A549 (cell line): ENCODE measurements around the gene CD99L2. TPM values are rescaled to one million over a fixed set of nuclear protein-coding genes. Genes with fewer than 3 reads are reported as not detected.
A peak's percentile ranks its signal among the peaks of the same experiment; 100 is the strongest.

Source experiments
- ATAC-seq, 2 experiments: fragments of 200-7000 bp in 1 of 2; fragments of >200 bp in 1 of 2; cut with Nextera tagmentation in 1 of 2; cut with Tn5 transposase in 1 of 2; 3 replicates each; pipeline versions ENCODE4 v1.8.0 to v1.9.1; 2018 to 2020; ENCODE audit warnings: mild to moderate bottlenecking in 1 of 2, moderate library complexity in 1 of 2
- CTCF ChIA-PET: fragments of 300-600 bp; sonication (Branson Sonifier 250); formaldehyde crosslinking; extraction: SDS; loops from one replicate; lab custom pipeline; 2021; ENCODE audit warnings: antibody characterized with exemption, inconsistent platforms; lab: Yijun Ruan, JAX
- POLR2A ChIA-PET: fragments of 350-600 bp; formaldehyde crosslinking; extraction: SDS; loops from one replicate; lab custom pipeline; 2021; ENCODE audit warnings: antibody characterized with exemption, inconsistent platforms; lab: Yijun Ruan, JAX
- DNase-seq, 2 experiments: peaks; one replicate each; pipeline versions ENCODE4 v3.0.0 to v3.0.0-alpha.2; 2011 to 2016; ENCODE audit warnings: low read depth in 1 of 2, low spot score in 1 of 2
- FAIRE-seq: peaks from 2 replicates; lab custom pipeline; 2011; peaks lifted over from hg19 to GRCh38; lab: Jason Lieb, UNC
- H3K27ac ChIP-seq, 2 experiments: fragments of >200 bp; sonication (Bioruptor Twin); formaldehyde crosslinking; 3 replicates each; pipeline ENCODE4 v1.5.1; 2016 to 2017
- H3K4me1 ChIP-seq: fragments of >200 bp; sonication (Bioruptor Twin); formaldehyde crosslinking; 3 replicates; pipeline ENCODE4 v1.6.1; 2016
- H3K4me2 ChIP-seq: fragments of >200 bp; sonication (Bioruptor Twin); formaldehyde crosslinking; 3 replicates; pipeline ENCODE4 v1.6.1; 2016
- H3K4me3 ChIP-seq: fragments of >200 bp; sonication (Bioruptor Twin); formaldehyde crosslinking; 3 replicates; pipeline ENCODE4 v1.5.1; 2016
- H3K9me3 ChIP-seq: fragments of >200 bp; sonication (Bioruptor Twin); formaldehyde crosslinking; 3 replicates; pipeline ENCODE4 v1.6.1; 2016
- CBX2 ChIP-seq: fragments of 200-600 bp; sonication (generic); IDR thresholded peaks from 2 replicates; pipeline ENCODE4 v1.6.1; 2016; ENCODE audit warnings: low read depth, mild to moderate bottlenecking, borderline replicate concordance
- CEBPB ChIP-seq, 2 experiments: fragments of >200 bp in 1 of 2; sonication (Bioruptor Twin) in 1 of 2; formaldehyde crosslinking in 1 of 2; IDR thresholded peaks; 2 replicates each; pipeline ENCODE4 v1.6.1; 2012 to 2016
- EHF ChIP-seq: fragments of 250-450 bp; sonication (Bioruptor Pico); IDR thresholded peaks from 2 replicates; pipeline ENCODE4 v1.5.0; 2020; ENCODE audit warnings: mild to moderate bottlenecking
- FOXS1 ChIP-seq: fragments of 250-450 bp; sonication (Bioruptor Pico); IDR thresholded peaks from 2 replicates; pipeline ENCODE4 v1.5.0; 2020; ENCODE audit warnings: mild to moderate bottlenecking, moderate library complexity
- HDAC2 ChIP-seq: fragments of 200-600 bp; sonication (generic); IDR thresholded peaks from 2 replicates; pipeline ENCODE4 v1.6.1; 2016
- HEYL ChIP-seq: fragments of 250-450 bp; sonication (Bioruptor Pico); IDR thresholded peaks from 2 replicates; pipeline ENCODE4 v1.8.0; 2021; ENCODE audit warnings: mild to moderate bottlenecking, moderate library complexity
- MAFK ChIP-seq: fragments of 450-650 bp; IDR thresholded peaks from 2 replicates; pipeline ENCODE4 v1.6.1; 2014; ENCODE audit not compliant: partially characterized antibody
- MAZ ChIP-seq: fragments of 150-350 bp; IDR thresholded peaks from 2 replicates; pipeline ENCODE4 v1.6.1; 2014; ENCODE audit warnings: antibody characterized with exemption, low read depth, low read length, borderline replicate concordance
- NR3C1 ChIP-seq: fragments of >200 bp; sonication (Bioruptor Twin); formaldehyde crosslinking; IDR thresholded peaks from 3 replicates; pipeline ENCODE4 v1.6.1; 2017
- PHF8 ChIP-seq: fragments of 200-600 bp; sonication (generic); IDR thresholded peaks from 2 replicates; pipeline ENCODE4 v1.6.1; 2016; ENCODE audit warnings: low read depth, mild to moderate bottlenecking, antibody characterized with exemption, moderate library complexity, borderline replicate concordance
- POLR2A ChIP-seq: IDR thresholded peaks from 2 replicates; pipeline ENCODE4 v1.6.1; 2012; ENCODE audit warnings: mild to moderate bottlenecking, low read length
- RAD21 ChIP-seq, 2 experiments: fragments of >200 bp in 1 of 2; sonication (Bioruptor Twin) in 1 of 2; formaldehyde crosslinking in 1 of 2; IDR thresholded peaks in 1 of 2; conservative IDR thresholded peaks in 1 of 2; 2 replicates in 1 of 2; 3 replicates in 1 of 2; pipeline ENCODE4 v1.6.1; 2012 to 2018; ENCODE audit warnings: inconsistent platforms in 1 of 2
- RARB ChIP-seq: fragments of 250-450 bp; sonication (Bioruptor Pico); IDR thresholded peaks from 2 replicates; pipeline ENCODE4 v1.8.0; 2021; ENCODE audit warnings: mild to moderate bottlenecking, moderate library complexity
- RCOR1 ChIP-seq: fragments of 150-350 bp; IDR thresholded peaks from 2 replicates; pipeline ENCODE4 v1.6.1; 2014; ENCODE audit warnings: antibody characterized with exemption, low read length, low read depth
- RFX5 ChIP-seq: fragments of 450-650 bp; IDR thresholded peaks from 2 replicates; pipeline ENCODE4 v1.7.1; 2014; ENCODE audit warnings: antibody characterized with exemption, mild to moderate bottlenecking, moderate library complexity
- TFCP2L1 ChIP-seq: fragments of 250-450 bp; sonication (Bioruptor Pico); IDR thresholded peaks from 2 replicates; pipeline ENCODE4 v1.5.0; 2021; ENCODE audit warnings: mild to moderate bottlenecking
- TP53 ChIP-seq: fragments of 250-450 bp; sonication (Bioruptor Pico); IDR thresholded peaks from 2 replicates; pipeline ENCODE4 v1.5.0; 2021; ENCODE audit warnings: mild to moderate bottlenecking, moderate library complexity
- ZC3H11A ChIP-seq: fragments of 450-650 bp; IDR thresholded peaks from 2 replicates; pipeline ENCODE4 v1.6.1; 2014; ENCODE audit warnings: antibody characterized with exemption, mild to moderate bottlenecking
- WGBS: methylation state at CpG from one replicate; pipeline ENCODE4 v1.1.6; 2017; ENCODE audit errors: missing lambda C conversion rate; 5-methylcytosine and 5-hydroxymethylcytosine counted together
- polyA plus RNA-seq, 4 experiments: library from polyadenylated mRNA; depleted of rRNA in 3 of 4; stranded (reverse); fragments of >200 nt; fragmentation: RNase III in 1 of 4; extraction: RNeasy Plus Mini Kit Qiagen cat#74134 plus additional on column Dnase treatment in 1 of 4; gene quantifications; 2 replicates in 3 of 4; 3 replicates in 1 of 4; pipeline ENCODE4 v1.2.3, GENCODE V29; 2011 to 2017
- TF ChIP-seq, protein P1 (sequence below): fragments of 250-450 bp; sonication (Bioruptor Pico); IDR thresholded peaks from 2 replicates; pipeline ENCODE4 v1.5.0; 2021; ENCODE audit warnings: mild to moderate bottlenecking, moderate library complexity, borderline replicate concordance
- TF ChIP-seq, protein P2 (sequence below): IDR thresholded peaks from 2 replicates; pipeline ENCODE4 v1.6.1; 2012; ENCODE audit warnings: low read depth, borderline replicate concordance
- TF ChIP-seq, protein P3 (sequence below): IDR thresholded peaks from 2 replicates; pipeline ENCODE4 v1.6.1; 2012
- TF ChIP-seq, protein P4 (sequence below): fragments of >200 bp; sonication (Bioruptor Twin); formaldehyde crosslinking; IDR thresholded peaks from 3 replicates; pipeline ENCODE4 v1.5.1; 2016

CD99L2 gene
- polyA plus RNA-seq, 2 of the 4 experiments (the other 2 are of a cell fraction) = 50.5 to 66.5 TPM

DNA sequence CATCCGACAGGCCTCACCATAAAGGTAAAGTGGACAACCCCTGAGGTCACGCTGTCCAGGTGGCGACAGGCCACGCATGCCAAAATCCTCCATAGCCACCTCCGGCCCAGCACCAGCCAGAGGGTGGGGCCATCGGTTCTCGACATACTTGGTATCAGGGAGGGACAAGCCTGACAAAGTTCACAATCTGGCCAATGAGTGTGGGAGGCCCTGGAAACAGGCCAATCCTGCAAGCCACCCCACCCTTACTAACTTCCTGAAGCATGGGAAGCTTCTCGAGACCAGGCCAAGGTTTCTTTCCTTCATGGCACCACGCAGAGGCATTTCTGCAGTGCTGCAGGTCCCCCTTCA, 131.4 kb downstream of the CD99L2 start (continued):
- TF ChIP-seq, protein P1, sequence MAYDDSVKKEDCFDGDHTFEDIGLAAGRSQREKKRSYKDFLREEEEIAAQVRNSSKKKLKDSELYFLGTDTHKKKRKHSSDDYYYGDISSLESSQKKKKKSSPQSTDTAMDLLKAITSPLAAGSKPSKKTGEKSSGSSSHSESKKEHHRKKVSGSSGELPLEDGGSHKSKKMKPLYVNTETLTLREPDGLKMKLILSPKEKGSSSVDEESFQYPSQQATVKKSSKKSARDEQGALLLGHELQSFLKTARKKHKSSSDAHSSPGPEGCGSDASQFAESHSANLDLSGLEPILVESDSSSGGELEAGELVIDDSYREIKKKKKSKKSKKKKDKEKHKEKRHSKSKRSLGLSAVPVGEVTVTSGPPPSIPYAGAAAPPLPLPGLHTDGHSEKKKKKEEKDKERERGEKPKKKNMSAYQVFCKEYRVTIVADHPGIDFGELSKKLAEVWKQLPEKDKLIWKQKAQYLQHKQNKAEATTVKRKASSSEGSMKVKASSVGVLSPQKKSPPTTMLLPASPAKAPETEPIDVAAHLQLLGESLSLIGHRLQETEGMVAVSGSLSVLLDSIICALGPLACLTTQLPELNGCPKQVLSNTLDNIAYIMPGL = no peak
- TF ChIP-seq CBX2 = no peak

DNA sequence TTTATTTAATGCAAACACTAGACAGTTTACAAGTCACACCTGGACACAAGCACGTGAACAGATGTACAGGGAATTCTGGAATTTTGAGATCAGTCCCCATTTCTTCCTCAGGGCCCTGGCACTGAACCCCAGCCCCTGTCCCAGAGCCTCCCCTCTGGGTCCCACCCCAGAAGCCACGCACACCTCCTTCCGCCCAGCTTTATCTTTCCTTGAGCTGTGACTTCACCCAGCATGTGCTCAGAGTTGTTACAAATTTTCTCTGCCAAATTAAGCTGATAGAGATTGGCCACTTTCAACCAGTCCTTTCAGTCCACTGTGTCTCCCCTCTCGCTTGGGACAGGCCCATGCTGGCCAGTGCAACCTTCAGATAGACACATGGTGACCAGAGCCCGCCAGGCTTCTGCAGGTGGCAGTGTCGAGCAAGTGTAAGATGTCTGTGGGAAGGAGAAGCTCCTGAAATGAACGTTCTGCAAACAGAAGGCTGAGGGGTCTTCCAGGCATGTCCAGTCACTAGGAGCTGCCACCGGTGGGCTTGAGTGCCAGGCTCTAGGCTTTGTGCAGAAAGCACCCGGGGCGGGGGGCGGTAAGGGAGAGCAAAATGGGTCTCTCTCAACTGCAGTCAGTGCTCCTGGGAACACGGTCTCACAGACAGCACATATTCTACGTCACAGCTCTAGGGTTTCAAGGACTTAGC, 132.0 kb downstream of the CD99L2 start:
- peak in 1 of 2 experiments; percentile 28 for DNase-seq
- ATAC-seq = peak; percentile 21 to 59; a peak in 3 of 6 replicates
- Histone ChIP-seq H3K27ac (0 out of 6 replicates have a peak overlapping the region, but pooled peaks of 1 of the 2 experiments have one; percentile 28), H3K4me1 (peaks cover 9% of the 10 kb centered on the region; the same call in 1 of the 3 replicates), H3K4me3 (no peak overlapping the region), H3K9me3 (no peaks in the 10 kb centered on the region), H3K4me2 (no peak overlapping the region)
- 84% methylated on average over 12 of the region's 13 CpGs for WGBS
- peak; percentile 65 for FAIRE-seq
- ChIA-PET CTCF (interaction anchor here (0.8 to 12.6 kb wide), 3 partner anchors 73 to 316 kb away, joined by 3 to 223 read pairs (median 4); no protein-coding TSS in a partner anchor), POLR2A (no interaction called here)
- TF ChIP-seq FOXS1 (CRISPR knock-in tag) (no peak), ZC3H11A (no peak), MAZ (no peak), EHF (CRISPR knock-in tag) (no peak), RAD21 (conservative IDR thresholded peaks at IDR 0.05 in 1 of 2, IDR thresholded peaks at IDR 0.05 in 1 of 2) (peak in 1 of 2 experiments; percentile 28; a peak in 1 of 5 replicates)

DNA sequence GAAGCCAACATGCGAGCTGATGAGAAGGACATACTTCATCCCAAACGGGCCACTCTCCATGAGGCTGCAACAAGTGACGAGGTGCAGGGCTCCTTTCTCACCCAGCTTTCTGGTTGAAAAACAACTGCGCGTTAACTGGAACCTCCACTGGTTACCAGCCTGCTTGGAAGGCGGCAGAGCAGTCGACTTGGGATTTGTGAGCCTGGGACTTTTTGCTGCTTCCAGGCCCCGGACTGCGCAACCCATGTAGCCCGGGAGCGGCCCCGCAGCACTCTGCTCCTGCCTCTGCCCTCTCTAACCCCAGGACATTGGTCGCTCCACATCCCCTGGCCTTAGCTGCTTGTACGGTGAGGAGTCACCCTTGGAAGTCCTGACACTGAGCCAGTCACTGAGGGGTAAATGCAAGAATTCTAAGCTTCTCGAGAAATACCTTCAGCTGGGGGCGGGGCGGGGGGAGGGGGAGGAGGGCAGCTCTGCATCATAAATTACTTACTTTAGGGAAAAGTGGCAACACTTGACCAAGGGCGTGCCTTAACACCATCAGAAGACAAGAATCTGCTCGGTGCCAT, 132.6 kb downstream of the CD99L2 start:
- ATAC-seq = no peak
- CTCF ChIA-PET = interaction anchor here (12.6 kb wide), 1 partner anchor 316 kb away, joined by 223 read pairs; no protein-coding TSS in a partner anchor

DNA sequence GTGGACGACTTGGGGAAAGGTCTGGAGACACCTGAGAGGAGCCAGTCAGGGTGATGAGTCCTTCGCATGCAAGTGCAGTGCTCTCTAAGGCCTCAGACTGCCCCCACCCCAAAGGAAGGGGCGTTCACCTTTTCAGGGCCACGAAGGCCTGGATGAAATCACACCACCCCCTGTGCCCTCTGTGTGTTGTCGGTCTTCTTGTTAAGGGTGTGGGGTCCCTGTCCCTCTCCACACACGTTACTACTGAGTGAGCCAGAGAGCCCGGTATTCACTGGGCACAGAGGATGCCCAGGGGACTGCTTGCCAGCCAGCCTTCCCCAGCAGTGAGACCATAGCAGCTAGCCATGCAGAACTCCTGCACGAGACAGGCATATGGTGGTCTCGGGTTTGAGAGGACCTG, 133.2 kb downstream of the CD99L2 start:
- FAIRE-seq (no peak), ATAC-seq (no peak), DNase-seq (no peak)
- H3K9me3 ChIP-seq = no peaks in the 10 kb centered on the region
- TF ChIP-seq HEYL (CRISPR knock-in tag) = no peak
- H3K27ac ChIP-seq = no peak overlapping the region
- 86% methylated on average over 8 of the region's 9 CpGs for WGBS
- POLR2A ChIA-PET = no interaction called here
- H3K4me1 ChIP-seq = peaks cover 9% of the 10 kb centered on the region; the same call in 1 of the 3 replicates
- H3K4me2 ChIP-seq = no peak overlapping the region
- CTCF ChIA-PET = interaction anchor here (12.6 kb wide), 1 partner anchor 317 kb away, joined by 223 read pairs; no protein-coding TSS in a partner anchor
- H3K4me3 ChIP-seq = no peak overlapping the region

More for the DNA sequence above, 132.6 kb downstream of the CD99L2 start:
- no peak overlapping the region for H3K4me2 ChIP-seq
- DNase-seq (no peak), FAIRE-seq (no peak)
- POLR2A ChIA-PET = no interaction called here
- no peak overlapping the region for H3K27ac ChIP-seq
- no peak overlapping the region for H3K4me3 ChIP-seq
- WGBS = 90% methylated on average over 11 of the region's 19 CpGs
- peaks cover 9% of the 10 kb centered on the region; the same call in 1 of the 3 replicates for H3K4me1 ChIP-seq
- no peaks in the 10 kb centered on the region for H3K9me3 ChIP-seq
- TF ChIP-seq ZC3H11A (no peak), RCOR1 (no peak), MAZ (no peak), PHF8 (no peak), RARB (no peak), NR3C1 (no peak), MAFK (no peak)

DNA sequence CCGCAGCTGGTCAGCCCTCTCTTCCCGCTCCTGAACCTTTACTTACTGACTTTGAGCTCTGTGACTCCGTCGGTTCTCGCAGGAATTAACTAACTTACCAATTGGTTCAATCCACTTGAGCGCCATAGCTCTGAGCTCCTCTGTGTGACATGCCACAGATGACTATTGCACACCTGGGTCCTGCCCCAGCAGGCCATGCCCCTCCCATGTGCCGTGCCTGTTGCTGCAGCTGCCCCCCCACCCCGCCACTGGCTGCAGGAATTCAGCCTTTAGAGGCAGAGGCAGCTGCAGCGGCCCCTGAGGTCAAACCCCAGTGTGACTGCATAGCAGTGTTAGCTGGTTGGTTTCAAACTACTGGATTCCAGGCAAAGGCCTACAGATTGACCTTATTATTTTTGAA, 134.7 kb downstream of the CD99L2 start:
- ChIA-PET POLR2A (no interaction called here), CTCF (interaction anchor here (4.2 kb wide), 1 partner anchor 8 kb away, joined by 36 read pairs; no protein-coding TSS in a partner anchor)
- Histone ChIP-seq H3K4me1 (peaks cover 9% of the 10 kb centered on the region; the same call in 1 of the 3 replicates), H3K9me3 (no peaks in the 10 kb centered on the region), H3K27ac (no peak overlapping the region), H3K4me2 (no peak overlapping the region), H3K4me3 (no peak overlapping the region)
- no peak for DNase-seq
- no peak for FAIRE-seq
- ATAC-seq = no peak
- WGBS = 88% methylated on average over 8 of the region's 9 CpGs
- TF ChIP-seq RFX5 (no peak), CEBPB (IDR thresholded peaks at IDR 0.05) (no peak), TP53 (no peak), RCOR1 (no peak), TFCP2L1 (CRISPR knock-in tag) (no peak), POLR2A (no peak), CBX2 (no peak), RAD21 (conservative IDR thresholded peaks at IDR 0.05 in 1 of 2, IDR thresholded peaks at IDR 0.05 in 1 of 2) (no peak), HDAC2 (no peak), HEYL (CRISPR knock-in tag) (no peak)
- TF ChIP-seq, protein P2, sequence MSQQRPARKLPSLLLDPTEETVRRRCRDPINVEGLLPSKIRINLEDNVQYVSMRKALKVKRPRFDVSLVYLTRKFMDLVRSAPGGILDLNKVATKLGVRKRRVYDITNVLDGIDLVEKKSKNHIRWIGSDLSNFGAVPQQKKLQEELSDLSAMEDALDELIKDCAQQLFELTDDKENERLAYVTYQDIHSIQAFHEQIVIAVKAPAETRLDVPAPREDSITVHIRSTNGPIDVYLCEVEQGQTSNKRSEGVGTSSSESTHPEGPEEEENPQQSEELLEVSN = no peak
- TF ChIP-seq, protein P3, sequence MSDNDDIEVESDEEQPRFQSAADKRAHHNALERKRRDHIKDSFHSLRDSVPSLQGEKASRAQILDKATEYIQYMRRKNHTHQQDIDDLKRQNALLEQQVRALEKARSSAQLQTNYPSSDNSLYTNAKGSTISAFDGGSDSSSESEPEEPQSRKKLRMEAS = no peak
- TF ChIP-seq, protein P4, sequence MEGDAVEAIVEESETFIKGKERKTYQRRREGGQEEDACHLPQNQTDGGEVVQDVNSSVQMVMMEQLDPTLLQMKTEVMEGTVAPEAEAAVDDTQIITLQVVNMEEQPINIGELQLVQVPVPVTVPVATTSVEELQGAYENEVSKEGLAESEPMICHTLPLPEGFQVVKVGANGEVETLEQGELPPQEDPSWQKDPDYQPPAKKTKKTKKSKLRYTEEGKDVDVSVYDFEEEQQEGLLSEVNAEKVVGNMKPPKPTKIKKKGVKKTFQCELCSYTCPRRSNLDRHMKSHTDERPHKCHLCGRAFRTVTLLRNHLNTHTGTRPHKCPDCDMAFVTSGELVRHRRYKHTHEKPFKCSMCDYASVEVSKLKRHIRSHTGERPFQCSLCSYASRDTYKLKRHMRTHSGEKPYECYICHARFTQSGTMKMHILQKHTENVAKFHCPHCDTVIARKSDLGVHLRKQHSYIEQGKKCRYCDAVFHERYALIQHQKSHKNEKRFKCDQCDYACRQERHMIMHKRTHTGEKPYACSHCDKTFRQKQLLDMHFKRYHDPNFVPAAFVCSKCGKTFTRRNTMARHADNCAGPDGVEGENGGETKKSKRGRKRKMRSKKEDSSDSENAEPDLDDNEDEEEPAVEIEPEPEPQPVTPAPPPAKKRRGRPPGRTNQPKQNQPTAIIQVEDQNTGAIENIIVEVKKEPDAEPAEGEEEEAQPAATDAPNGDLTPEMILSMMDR = no peak
